Activated CD4-positive, alpha-beta T cell treated with anti-CD3 and anti-CD28 coated beads, Interleukin-2, amount 50 U/mL, for 48 hours (primary cell): ENCODE results near the gene WASHC1.
"Not testable (repeated sequence)": the region's sequence is repeated elsewhere in the genome, so short reads cannot be mapped to it uniquely, and the experiment has no call there.

Source experiments
- DNase-seq, 2 experiments: peaks; one replicate each; pipeline ENCODE4 v3.0.0-alpha.2; 2020

The WASHC1 gene

DNA sequence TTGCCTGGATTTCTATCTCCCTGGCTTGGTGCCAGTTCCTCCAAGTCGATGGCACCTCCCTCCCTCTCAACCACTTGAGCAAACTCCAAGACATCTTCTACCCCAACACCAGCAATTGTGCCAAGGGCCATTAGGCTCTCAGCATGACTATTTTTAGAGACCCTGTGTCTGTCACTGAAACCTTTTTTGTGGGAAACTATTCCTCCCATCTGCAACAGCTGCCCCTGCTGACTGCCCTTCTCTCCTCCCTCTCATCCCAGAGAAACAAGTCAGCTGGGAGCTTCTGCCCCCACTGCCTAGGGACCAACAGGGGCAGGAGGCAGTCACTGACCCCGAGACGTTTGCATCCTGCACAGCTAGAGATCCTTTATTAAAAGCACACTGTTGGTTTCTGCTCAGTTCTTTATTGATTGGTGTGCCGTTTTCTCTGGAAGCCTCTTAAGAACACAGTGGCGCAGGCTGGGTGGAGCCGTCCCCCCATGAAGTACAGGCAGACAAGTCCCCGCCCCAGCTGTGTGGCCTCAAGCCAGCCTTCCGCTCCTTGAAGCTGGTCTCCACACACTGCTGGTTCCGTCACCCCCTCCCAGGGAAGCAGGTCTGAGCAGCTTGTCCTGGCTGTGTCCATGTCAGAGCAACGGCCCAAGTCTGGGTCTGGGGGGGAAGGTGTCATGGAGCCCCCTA lies 15.0 kb downstream of the WASHC1 start:
- not testable (repeated sequence) for DNase-seq

DNA sequence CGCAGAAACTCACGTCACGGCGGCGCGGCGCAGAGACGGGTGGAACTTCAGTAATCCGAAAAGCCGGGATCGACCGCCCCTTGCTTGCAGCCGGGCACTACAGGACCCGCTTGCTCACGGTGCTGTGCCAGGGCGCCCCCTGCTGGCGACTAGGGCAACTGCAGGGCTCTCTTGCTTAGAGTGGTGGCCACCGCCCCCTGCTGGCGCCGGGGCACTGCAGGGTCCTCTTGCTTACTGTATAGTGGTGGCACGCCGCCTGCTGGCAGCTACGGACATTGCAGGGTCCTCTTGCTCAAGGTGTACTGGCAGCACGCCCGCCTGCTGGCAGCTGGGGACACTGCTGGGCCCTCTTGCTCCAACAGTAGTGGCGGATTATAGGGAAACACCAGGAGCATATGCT lies 18.1 kb downstream of the WASHC1 start:
- peak; percentile 83 to 89 for DNase-seq

DNA sequence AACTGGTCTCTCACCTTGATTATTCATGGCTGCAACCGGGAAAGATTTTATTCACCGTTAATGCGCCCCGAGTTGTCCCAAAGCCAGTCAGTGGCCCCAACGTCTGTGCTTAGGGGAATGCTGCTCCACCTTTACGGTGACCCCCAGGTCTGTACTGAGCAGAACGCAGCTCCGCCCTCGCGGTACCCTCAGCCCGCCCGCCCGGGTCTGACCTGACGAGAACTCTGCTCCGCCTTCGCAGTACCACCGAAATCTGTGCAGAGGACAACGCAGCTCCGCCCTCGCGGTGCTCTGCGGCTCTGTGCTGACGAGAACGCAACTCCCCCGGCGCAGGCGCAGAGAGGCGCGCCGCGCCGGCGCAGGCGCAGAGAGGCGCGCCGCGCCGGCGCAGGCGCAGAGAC lies 18.6 kb downstream of the WASHC1 start:
- peak in 1 of 2 experiments; percentile 11 for DNase-seq

DNA sequence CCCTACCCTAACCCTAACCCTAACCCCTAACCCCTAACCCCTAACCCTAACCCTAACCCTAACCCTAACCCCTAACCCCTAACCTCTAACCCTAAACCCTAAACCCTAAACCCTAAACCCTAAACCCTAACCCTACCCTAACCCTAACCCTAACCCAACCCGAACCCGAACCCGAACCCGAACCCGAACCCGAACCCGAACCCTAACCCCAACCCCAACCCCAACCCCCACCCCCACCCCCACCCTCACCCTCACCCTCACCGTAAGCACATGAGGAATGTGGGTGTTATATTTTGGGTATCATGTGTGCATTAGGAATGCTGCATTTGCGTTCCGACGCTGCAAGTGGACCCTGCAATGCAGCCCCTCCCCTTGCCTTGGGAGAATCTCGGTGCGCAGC lies 19.0 kb downstream of the WASHC1 start:
- DNase-seq: not testable (repeated sequence)
